Measurements from ENCODE around the gene SNX30. TPM values are rescaled to one million over a fixed set of nuclear protein-coding genes. Genes with fewer than 3 reads are reported as not detected.

SNX30 gene
- total RNA-seq, 4 donors from 2014 or later = 5.5 to 9.4 (median 7.4) TPM

GRCh38 chr9:112849363-112849922 is 98.9 kb downstream of the SNX30 start:
- intact Hi-C loops (cut with DNase I) = no loop called here
- H3K27ac ChIP-seq = no peak overlapping the region
- 82% methylated on average over 6 of the region's 6 CpGs for WGBS, 2 donors
- no peak overlapping the region for H3K4me3 ChIP-seq (replicated peaks in 1 of 3)
- no peak for TF ChIP-seq POLR2A (IDR thresholded peaks at IDR 0.05)
- no peak for TF ChIP-seq CTCF (IDR thresholded peaks at IDR 0.05)
- no peak for DNase-seq
- H3K4me1 ChIP-seq = peaks cover 0 to 7% of the 10 kb centered on the region in 2 donors
- no peaks in the 10 kb centered on the region for H3K27me3 ChIP-seq
- no peaks in the 10 kb centered on the region for H3K36me3 ChIP-seq
- no peaks in the 10 kb centered on the region for H3K9me3 ChIP-seq

DNA sequence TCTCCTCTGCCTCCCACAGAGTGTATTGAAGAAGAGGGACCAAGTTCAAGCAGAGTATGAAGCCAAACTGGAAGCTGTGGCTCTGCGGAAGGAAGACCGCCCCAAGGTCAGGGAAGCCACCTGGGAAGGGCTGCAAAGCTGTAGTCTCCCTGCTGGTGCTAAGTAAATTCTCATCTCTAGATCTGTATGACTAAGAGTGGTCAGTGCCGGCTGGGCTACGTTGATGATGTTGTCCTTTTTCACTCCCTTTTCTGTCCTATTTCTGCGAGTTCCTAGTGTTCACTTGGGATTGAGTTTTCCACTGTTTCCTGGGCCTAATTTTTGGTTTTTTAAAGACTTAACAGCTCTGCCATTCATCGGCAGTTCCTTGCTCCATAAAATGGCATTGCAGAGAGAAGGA is 100.3 kb downstream of the SNX30 start:
- H3K4me1 ChIP-seq = no peaks in the 10 kb centered on the region
- no peak for DNase-seq
- H3K4me3 ChIP-seq (replicated peaks in 1 of 3) = no peak overlapping the region
- 92 to 96% methylated on average over 6 of the region's 6 CpGs for WGBS, 2 donors
- no peak for TF ChIP-seq CTCF (IDR thresholded peaks at IDR 0.05)
- TF ChIP-seq POLR2A (IDR thresholded peaks at IDR 0.05) = no peak
- H3K9me3 ChIP-seq = no peaks in the 10 kb centered on the region
- H3K27me3 ChIP-seq = no peaks in the 10 kb centered on the region
- no peaks in the 10 kb centered on the region for H3K36me3 ChIP-seq
- H3K27ac ChIP-seq = no peak overlapping the region
- intact Hi-C loops (cut with DNase I) = no loop called here

GRCh38 chr9:112852741-112853504 is 102.4 kb downstream of the SNX30 start:
- no peak for DNase-seq
- H3K9me3 ChIP-seq = no peaks in the 10 kb centered on the region
- no peak overlapping the region for H3K4me3 ChIP-seq (replicated peaks in 1 of 3)
- TF ChIP-seq POLR2A (IDR thresholded peaks at IDR 0.05) (no peak), CTCF (IDR thresholded peaks at IDR 0.05) (no peak)
- H3K36me3 ChIP-seq = no peaks in the 10 kb centered on the region
- intact Hi-C loops (cut with DNase I) = no loop called here
- H3K27me3 ChIP-seq = no peaks in the 10 kb centered on the region
- H3K27ac ChIP-seq = no peak overlapping the region
- WGBS, 2 donors = 67% methylated on average over 13 of the region's 13 CpGs
- H3K4me1 ChIP-seq = no peaks in the 10 kb centered on the region

GRCh38 chr9:112853882-112854585 is 103.5 kb downstream of the SNX30 start:
- Histone ChIP-seq H3K4me3 (replicated peaks in 1 of 3) (no peak overlapping the region), H3K9me3 (no peaks in the 10 kb centered on the region), H3K4me1 (no peaks in the 10 kb centered on the region), H3K27ac (no peak overlapping the region), H3K27me3 (no peaks in the 10 kb centered on the region), H3K36me3 (no peaks in the 10 kb centered on the region)
- WGBS, 2 donors = 83 to 85% methylated on average over 13 of the region's 13 CpGs
- no peak for DNase-seq
- intact Hi-C loops (cut with DNase I) = no loop called here
- no peak for TF ChIP-seq POLR2A (IDR thresholded peaks at IDR 0.05)
- no peak for TF ChIP-seq CTCF (IDR thresholded peaks at IDR 0.05)

DNA sequence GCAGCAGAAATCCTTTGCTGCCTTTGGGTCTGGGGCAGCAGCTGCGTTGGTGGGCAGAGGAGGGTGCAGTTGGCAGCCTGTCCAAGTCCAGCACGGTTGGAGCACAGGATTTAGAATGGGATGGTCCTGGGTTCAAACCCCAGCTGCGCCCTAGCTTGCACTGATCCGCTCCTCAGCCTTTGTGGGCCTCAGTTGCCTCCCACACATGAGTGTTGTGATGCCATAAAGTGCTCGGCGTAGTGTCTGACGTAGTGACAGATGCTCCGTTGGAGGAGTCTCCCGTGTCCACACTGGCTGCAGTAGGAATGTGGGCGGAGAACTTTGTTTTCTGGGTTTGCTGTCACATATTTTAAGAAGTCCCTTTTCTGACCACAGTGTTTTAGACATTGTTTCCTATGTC is 104.1 kb downstream of the SNX30 start:
- WGBS, 2 donors = 89 to 91% methylated on average over 10 of the region's 10 CpGs

More for the DNA sequence above, 104.1 kb downstream of the SNX30 start:
- TF ChIP-seq POLR2A (IDR thresholded peaks at IDR 0.05) = no peak
- TF ChIP-seq CTCF (IDR thresholded peaks at IDR 0.05) = no peak
- H3K27me3 ChIP-seq = no peaks in the 10 kb centered on the region
- H3K4me1 ChIP-seq = no peaks in the 10 kb centered on the region
- H3K4me3 ChIP-seq (replicated peaks in 1 of 3) = no peak overlapping the region
- H3K27ac ChIP-seq = no peak overlapping the region
- intact Hi-C loops (cut with DNase I) = no loop called here
- no peaks in the 10 kb centered on the region for H3K9me3 ChIP-seq
- H3K36me3 ChIP-seq = no peaks in the 10 kb centered on the region
- no peak for DNase-seq
